HG02943 (cell line): ENCODE data around the gene WDR74.
"Not testable (repeated sequence)": the region's sequence is repeated elsewhere in the genome, so short reads cannot be mapped to it uniquely, and the experiment has no call there.

Experiments used
- ATAC-seq: cut with Tn5 transposase; IDR thresholded peaks from one replicate; pipeline ENCODE4 v1.9.1; 2021; ENCODE audit warnings: mild to moderate bottlenecking, low read depth, moderate library complexity; ENCODE audit not compliant: unreplicated experiment

WDR74 gene

DNA sequence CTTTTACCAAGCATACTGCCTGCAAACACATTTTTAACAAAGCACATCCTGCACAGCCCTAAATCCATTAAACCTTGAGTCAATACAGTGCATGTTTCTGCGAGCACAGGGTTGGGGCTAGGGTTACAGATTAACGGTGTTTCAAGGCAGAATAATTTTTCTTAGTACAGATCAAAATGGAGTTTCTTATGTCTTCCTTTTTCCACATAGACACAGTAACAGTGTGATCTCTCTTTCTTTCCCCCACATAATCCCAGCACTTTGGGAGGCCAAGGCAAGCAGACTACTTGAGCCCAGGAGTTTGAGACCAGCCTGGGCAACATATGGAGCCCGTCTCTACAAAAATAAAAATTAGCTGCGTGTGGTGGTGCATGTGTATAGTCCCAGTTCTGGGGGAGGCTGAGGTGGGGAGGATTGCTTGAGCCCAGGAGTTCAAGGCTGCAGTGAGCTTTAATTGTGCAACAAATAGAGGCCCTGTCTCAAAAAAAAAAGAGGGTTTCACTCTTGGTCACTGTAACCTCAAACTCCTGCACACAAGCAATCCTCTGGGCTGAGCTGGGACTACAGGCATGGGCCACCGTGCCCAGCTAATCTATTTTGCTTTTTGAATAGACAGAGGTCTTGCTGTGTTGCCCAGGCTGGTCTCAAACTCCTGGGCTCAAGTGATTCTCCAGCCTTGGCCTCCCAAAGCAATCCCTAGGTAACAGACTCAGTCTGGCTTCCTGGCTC is 21.6 kb upstream of the WDR74 start:
- ATAC-seq, result no peak

DNA sequence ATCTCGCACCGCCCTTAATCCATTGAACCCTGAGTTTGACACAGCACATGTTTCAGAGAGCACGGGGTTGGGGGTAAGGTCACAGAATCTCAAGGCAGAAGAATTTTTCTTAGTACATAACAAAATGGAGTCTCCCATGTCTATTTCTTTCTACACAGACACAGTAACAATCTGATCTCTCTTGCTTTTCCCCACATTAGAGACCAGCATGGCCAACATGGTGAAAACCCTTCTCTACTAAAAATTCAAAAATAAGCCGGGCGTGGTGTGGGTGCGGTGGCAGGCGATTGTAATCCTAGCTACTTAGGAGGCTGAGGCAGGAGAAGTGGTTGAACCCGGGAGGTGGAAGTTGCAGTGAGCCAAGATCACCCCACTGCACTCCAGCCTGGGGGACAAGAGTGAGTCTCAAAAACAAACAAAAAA is 19.9 kb upstream of the WDR74 start:
- not testable (repeated sequence) for ATAC-seq

DNA sequence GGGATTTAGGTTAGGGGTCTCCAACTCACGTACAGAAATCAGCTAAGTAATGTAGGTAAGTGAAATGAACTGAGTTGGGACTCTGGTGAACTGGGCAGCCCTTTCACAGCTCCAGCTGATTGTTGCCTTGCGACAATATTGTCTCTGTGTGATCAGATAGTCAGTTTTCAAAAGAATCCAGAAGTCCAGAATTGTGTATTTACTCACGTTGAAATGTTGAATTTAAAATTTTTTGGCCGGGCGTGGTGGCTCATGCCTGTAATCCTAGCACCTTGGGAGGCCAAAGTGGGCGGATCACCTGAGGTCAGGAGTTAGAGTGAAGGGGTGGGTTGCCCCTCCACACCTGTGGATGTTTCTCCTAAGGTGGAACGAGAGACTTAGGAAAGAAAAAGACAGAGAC is 18.8 kb upstream of the WDR74 start:
- no peak for ATAC-seq

DNA sequence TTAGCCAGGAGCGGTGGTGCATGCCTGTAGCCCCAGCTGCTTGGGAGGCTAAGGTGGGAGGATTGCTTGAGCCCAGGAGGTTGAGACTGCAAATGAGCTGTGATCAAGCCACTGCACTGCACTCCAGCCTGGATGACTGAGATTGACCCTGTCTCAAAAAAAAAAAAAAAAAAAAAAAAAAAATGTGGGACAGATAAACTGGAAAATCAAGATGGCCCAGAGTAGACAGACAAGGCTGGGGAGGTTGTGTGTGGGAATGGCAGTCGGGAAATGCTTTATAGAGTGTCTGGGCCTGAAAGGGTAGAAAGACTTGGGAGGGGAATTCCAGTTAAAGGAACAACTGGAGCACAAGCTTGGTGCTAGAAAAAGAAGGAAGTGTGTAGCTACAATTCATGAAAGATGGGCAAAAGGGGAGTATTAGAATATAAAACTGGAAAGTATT is 18.2 kb upstream of the WDR74 start:
- ATAC-seq, result no peak

DNA sequence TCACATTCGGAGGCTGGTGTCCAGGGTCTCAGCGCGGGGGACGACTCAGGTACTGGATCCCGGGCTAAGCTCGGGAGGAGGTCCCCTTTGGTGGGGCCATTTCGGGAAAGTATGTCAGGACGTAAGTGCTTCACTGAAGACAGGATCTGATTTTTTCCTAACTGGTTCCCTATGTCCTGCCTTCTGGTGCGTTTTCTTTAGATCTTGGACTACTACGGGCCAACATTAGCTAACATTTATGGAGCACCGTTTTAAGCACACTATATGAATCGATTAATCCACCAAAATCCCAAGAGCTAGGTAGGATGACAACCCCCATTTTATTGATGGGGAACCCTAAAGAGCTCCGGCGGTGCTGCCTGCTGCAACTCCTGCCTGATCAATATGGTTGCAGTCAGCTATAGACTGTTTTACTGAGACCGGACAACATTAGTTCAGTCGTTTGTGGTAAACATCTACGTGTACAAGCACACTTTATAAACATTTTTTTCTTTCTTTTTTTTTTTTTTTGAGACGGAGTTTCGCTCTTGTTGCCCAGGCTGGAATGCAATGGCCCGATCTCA is 17.0 kb upstream of the WDR74 start:
- no peak for ATAC-seq

DNA sequence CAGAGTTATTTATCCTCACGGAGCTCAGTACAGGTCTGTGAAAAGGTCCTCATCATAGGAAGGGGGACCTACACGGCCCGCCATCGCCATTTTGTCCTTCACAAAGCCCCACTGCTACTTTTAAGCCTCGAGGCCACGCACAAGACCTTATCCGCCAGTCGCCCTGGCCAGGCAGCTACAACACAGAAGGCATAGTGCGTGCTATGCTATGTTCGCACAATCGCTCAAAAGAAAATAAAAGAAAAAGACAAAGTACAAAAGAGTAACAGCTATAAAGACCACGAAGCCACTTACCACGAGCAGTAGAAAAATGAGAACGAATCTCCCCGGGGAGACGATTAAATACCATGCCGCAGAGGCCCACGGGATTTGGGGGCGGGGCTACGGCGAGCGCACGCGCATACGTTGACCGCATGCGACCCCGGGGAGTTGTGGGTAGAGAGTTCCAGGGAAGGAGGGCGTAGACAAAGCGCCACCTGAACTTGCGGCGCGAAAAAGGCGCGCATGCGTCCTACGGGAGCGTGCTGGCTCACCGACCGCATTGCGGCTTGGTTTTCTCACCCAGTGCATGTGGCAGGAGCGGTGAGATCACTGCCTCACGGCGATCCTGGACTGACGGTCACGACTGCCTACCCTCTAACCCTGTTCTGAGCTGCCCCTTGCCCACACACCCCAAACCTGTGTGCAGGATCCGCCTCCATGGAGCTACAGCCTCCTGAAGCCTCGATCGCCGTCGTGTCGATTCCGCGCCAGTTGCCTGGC is 16.4 kb upstream of the WDR74 start:
- ATAC-seq, result peak; percentile 90

DNA sequence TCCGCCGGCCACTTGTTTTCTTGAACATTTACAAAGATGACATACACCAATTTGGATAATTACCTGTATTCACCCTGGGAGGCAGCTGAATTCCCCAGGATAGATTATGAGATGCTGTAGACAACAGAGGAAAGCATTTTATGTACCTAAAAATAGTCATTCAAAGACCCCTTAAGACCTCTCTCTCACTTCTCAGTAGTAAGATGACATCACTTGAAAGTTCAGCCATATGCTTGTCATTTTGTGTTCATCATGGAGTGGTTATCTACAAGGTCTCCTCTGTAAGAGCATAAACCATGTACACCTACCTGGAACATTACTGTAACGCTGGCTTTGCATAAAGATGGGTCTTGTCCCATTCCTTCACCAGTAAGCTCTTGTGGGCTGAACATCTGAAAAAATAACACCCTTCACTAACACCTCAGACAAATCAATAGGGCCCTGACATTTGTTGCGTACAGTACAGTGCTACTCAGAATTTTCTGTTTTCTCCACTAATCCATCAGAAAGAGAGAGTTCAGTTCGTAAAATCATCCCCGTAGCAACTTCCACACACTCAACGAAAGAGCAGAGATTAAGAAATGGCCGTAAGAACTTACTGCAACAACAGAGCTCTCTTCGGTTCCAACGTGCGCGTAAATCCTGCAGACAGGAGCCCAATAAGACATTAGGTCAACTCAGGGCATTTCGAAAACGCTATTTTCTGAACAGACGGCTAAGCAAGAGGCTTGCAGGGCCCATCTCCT is 15.6 kb upstream of the WDR74 start:
- ATAC-seq, result no peak

DNA sequence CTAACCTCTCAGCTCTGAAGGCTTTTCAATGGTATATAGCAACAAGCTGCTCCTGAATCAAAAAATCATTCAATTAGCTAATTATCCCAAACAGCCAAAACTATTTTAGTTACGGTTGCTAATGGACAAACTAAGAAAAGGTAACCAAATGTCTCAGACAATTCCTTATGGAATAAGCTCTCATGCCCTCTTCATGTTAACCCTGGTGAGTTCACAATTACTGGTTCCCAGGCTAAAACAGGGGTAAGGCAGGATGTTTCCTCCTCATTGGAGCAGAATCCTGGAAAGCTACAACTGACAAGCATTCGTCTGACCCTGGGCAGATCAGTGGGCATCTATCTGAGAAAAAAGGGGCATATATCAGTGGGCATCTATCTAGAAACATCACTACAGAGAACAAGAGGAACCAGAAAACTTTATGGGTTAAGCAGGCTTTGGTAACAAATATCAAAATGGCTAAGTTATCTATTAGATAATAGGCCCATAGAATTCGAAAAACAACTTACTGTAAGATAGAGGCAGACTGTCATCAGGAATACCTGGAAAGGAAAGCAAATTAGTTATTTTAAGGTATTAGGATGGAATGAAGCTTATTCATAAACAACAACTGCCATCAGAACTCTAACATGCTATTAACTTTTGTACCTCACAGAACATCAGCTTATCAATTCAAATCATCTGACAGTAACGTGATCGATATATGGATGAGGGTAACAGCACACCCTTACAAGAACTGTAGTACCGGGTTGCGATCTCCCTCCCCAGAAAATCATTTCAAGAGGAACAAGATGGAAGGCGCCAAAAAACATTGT is 14.8 kb upstream of the WDR74 start:
- no peak for ATAC-seq

DNA sequence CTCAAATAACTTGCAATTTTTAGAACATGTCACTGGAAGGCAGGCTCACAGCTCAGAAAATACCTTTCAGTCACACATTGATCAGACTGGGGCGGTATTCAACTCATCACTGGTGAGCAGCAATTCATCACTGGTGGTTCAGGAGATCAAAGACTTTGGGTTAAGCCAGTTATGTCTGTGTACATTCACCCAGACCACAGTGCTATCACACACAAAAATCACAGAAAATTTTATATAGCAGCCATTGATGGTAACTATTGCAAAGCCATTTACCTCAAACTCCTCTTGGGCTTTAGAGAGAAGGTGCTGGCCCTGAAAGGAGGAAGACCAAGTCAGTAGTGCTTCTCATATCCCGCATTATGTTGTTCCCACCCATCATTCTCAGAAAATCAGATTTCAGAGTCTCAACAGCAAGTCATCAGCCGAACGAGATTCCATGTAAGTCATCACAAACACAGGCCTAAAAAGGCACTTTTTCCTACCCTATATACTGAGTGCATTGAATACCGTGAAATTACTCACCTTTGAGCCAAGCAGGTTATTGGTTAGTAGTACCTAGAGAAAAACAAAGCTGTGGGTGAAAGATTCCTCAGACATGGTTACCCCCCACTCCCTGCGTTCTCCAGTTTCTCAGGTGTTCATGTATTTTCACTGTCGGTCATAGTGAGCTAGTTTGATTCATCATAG is 14.0 kb upstream of the WDR74 start:
- no peak for ATAC-seq

DNA sequence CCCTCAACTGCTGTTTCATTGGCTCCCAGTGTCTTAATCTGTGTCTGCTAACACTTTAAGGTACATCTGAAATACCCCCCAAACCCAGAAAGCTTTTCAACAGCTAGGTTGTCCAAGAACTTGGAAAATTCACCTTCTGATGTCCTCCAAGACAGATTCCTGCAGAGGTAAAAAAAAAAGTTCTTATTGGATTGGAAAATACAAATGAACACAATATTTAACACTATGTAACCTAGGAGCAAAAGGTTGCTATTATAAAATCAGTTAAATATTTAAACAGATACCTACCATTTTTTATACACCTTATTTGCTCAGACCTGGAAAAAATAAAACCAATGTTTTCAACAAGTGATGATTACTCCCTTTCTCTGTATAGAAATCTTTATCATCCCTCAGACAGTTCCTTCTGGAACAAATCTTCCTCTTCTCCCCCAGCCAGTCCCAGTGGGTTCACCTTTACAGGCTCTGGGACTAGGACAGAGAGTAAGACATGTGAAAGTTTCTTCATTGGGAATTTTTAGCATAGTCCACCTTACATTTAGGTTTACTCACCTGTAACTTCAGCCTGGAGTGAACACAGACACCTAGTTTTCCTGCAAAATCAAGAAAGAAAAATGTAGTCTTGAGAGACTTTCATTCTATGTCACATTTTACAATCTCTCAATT is 13.3 kb upstream of the WDR74 start:
- ATAC-seq, result no peak

DNA sequence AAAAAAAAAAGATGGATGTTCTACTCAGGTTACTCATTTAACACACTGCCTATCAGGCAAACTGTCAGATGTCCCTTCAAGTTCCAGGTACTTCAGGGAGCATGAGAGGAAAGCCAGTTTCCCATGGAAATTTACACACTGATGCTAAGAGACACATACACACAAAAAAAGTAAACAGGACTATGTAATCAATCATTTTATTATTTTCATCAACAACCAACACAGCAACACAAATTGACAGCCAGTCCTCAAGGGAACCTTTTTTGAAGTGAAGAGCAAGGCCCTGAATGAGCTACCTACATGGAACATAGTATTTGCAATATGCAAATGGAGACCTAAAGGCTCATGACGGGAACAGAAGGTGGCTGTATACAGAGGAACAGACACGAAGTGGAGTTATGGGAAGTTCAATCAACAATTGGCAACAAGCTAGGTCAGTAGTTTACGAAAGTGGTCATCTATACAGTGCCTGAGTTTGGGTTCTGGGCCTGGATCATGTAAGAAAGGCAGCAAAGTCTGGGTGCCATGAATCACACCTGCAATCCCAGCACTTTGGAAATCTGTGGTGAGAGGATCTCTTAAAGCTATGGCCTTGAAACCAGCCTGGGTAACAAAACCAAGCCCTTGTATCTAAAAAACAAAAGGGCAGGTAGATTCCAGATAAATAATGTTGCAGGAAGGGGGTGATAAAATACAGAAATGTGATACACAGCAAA is 12.6 kb upstream of the WDR74 start:
- no peak for ATAC-seq

DNA sequence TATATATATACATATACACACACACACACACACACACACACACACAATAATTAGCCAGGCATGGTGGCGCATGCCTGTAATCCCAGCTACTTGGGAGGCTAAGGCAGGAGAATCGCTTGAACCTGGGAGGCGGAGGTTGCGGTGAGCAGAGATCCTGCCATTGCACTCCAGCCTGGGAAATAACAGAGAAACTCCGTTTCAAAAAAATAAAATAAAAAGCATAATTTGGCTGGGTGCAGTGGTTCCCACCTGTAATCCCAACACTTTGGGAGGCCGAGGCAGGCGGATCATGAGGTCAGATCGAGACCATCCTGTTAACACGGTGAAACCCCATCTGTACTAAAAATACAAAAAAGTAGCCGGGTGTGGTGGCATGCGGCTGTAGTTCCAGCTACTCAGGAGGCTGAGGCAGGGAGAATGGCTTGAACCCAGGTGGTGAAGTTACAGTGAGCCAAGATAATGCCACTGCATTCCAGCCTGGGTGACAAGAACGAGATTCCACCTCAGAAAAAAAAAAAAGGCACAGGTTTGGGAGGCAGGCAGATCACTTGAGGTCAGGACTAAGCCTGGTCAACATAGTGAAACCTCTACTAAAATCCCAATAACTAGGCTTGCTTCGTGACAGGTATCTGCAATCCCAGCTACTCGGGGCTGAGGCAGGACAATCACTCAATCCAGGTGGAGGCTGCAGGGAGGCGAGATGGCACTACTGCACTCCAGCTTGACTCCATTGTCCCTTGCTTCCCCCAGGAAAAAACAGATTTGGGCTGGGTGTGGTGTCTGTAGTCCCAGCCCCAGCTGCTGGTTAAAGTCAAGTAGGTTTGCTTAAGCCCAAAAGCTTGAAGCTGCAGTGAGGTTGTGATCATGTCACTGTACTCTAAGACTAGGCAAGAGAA is 11.8 kb upstream of the WDR74 start:
- ATAC-seq, result no peak

DNA sequence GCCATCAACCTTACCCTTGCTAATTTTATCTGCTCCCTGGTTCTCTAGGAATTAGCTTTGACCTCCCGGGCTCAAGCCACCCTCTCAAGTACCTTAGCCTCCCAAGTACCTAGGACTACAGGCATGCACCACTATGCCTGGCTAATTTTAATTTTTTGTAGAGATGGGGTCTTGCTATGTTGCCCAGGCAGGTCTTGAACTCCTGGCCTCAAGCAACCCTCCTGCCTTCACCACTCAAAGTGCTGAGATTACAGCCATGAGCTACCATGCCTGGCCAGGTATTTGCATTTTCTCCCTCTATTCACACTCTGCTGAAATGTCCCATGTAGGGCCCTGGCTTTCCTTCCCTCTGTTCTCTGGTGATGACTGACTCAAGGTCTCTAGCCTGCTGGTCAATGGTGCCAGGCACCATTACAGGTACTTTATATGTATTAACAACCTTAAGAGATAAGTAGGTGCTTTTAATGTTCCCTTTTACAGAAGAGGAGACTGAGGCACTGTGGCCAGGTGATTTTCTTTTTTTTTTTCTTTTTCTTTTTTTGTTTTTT is 8.5 kb upstream of the WDR74 start:
- ATAC-seq, result no peak

DNA sequence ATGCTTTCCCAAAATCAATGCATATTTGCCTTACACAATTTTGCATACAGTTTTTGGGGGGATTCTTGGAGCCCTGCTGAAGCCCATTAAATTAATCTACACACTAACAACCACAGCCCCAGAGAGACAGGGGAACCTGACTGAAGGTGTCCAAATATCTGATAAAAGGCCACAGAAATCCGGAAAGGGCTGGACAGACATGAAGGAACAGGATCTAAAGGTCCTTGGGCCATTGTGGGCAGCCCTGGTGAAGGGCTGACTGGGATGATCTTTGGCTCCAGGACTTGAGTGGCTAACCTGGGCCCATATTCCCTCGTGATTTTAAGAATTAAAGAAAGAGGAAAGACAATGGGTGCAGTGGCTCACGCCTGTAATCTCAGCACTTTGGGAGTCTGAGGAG is 6.8 kb upstream of the WDR74 start:
- ATAC-seq, result no peak

DNA sequence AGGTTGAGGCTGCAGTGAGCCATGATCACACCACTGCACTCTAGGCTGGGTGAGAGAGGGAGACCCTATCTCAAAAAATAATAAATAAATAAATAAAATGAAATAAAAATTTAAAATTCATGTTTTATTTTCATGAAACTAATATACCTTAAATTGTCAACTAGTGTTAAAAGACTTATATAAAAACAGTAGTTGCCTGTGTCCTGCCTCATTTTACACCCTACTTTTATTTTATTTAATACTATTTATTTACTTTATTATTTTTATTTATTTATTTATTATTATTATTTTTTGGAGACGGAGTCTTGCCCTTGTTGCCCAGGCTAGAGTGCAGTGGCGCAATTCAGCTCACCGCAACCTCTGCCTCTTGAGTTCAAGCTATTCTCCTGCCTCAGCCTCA is 4.8 kb upstream of the WDR74 start:
- ATAC-seq, result no peak

DNA sequence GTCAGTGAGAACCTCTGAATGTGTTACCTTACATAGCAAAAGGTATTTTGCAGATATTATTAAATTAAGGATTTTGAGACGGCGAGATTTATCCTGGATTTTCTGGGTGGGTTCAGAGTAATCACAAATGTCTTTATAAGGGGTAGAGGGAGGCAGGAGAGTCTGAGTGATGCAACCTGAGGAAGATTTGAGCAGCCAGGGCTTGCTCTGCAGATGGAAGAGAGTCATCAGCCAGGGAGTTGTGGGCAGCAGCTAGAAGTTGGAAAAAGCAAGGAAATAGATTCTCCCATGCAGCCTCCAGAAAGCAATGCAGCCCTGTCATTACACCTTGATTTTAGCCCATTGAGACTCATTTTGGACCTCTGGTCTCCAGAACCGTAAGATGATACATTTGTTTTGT is 4.1 kb upstream of the WDR74 start:
- no peak for ATAC-seq

DNA sequence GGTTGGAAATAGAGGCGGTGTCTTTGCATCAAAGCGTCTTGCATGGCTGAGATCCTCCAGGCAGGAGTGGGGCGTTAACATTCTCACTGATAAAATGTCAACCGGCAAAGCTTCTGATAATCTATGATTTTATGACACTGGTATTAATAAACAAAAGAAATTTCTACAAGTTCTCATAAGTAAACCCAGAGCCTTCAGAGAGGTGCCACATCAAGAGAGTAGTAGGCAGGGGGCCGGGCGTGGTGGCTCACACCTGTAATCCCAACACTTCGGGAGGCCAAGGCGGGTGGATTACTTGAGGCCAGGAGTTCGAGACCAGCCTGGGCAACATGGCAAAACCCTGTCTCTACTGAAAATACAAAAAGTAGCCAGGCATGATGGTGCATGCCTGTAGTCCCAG is 3.5 kb upstream of the WDR74 start:
- not testable (repeated sequence) for ATAC-seq
